Thymus (tissue), 11 donors: ENCODE results near the gene HOXC10. TPM values are rescaled to one million over a fixed set of nuclear protein-coding genes. Genes with fewer than 3 reads are reported as not detected.

Experiments
- DNase-seq, 9 donors: peaks; one replicate each; pipeline ENCODE4 v3.0.0-alpha.2; 2013; ENCODE audit warnings: low spot score in 9 of 9, low read depth in 6 of 9, missing footprints in 1 of 9
- H3K27ac ChIP-seq, 2 donors: one replicate each; pipeline ENCODE4 v1.5.1; 2013; ENCODE audit warnings: control low read depth in 1 of 2, low read depth in 1 of 2, low read length in 1 of 2, mild to moderate bottlenecking in 1 of 2, moderate library complexity in 1 of 2
- H3K27me3 ChIP-seq, 2 donors: one replicate each; pipeline ENCODE4 v1.5.1; 2013; ENCODE audit warnings: low read length in 1 of 2; ENCODE audit not compliant: control insufficient read depth in 2 of 2, insufficient read depth in 1 of 2
- H3K36me3 ChIP-seq, 2 donors: one replicate each; pipeline ENCODE4 v1.5.1; 2013; ENCODE audit warnings: low read length in 1 of 2, mild to moderate bottlenecking in 1 of 2, moderate library complexity in 1 of 2; ENCODE audit not compliant: control insufficient read depth in 2 of 2, insufficient read depth in 2 of 2
- H3K4me1 ChIP-seq, 2 donors: one replicate each; pipeline ENCODE4 v1.5.1; 2013; ENCODE audit warnings: low read length in 2 of 2; ENCODE audit not compliant: control insufficient read depth in 2 of 2, insufficient read depth in 2 of 2
- H3K4me3 ChIP-seq, 2 donors: one replicate each; pipeline ENCODE4 v1.5.1; 2013; ENCODE audit warnings: low read length in 2 of 2, control low read depth in 1 of 2, mild to moderate bottlenecking in 1 of 2
- H3K9me3 ChIP-seq, 2 donors: one replicate each; pipeline ENCODE4 v1.5.1; 2013; ENCODE audit warnings: low read length in 1 of 2, mild to moderate bottlenecking in 1 of 2; ENCODE audit not compliant: control insufficient read depth in 2 of 2, insufficient read depth in 1 of 2
- WGBS: extraction: QIAGEN DNeasy Blood & Tissue Kit; methylation state at CpG from one replicate; pipeline ENCODE4 v1.1.7; 2013; 5-methylcytosine and 5-hydroxymethylcytosine counted together
- polyA plus RNA-seq: library from polyadenylated mRNA; stranded (reverse); fragments of 200-250 nt; gene quantifications from one replicate; pipeline ENCODE4 v1.2.3, GENCODE V29; 2013
- total RNA-seq: library from RNA; stranded (reverse); fragments of 120-200 nt; gene quantifications from one replicate; pipeline ENCODE4 v1.2.4, GENCODE V29; 2013
- donor health status: healthy.

HOXC10 gene
- total and polyA plus RNA-seq, 2 donors: 0.14 TPM; not detected in 1

DNA sequence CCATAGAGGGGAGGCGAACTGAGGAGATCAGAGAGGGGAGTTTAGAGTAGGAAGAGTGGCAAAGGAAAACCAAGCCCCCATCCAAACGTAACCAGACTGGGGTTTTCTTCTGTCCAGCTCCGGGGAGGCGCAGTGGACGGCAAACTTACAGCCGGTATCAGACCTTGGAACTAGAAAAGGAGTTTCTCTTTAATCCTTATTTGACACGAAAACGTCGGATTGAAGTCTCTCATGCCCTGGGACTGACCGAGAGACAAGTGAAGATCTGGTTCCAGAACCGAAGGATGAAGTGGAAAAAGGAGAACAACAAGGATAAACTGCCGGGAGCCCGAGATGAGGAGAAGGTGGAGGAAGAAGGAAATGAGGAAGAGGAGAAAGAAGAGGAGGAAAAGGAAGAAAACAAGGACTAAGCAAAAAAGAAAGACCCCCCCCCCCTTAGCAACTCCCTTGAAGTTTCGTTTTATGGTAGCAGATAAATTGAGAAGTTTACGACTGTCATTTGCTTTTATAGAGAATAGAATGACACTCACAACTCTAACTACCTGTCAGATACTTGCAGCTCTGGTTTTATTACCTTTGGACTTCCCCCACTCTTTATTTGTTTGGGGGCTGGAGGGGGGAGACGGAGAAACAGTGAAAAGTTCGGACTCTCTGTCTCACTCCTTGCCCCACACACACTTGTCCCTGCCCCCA, 26.2 kb downstream of the HOXC10 start:
- Histone ChIP-seq H3K4me3 (no peak overlapping the region), H3K9me3 (peaks cover 0 to 4% of the 10 kb centered on the region in 2 donors), H3K4me1 (peaks cover 2 to 4% of the 10 kb centered on the region in 2 donors), H3K27me3 (peaks cover 83 to 100% of the 10 kb centered on the region in 2 donors), H3K27ac (no peak overlapping the region), H3K36me3 (no peaks in the 10 kb centered on the region)
- DNase-seq: no peak
- 8% methylated on average over 17 of the region's 17 CpGs for WGBS

DNA sequence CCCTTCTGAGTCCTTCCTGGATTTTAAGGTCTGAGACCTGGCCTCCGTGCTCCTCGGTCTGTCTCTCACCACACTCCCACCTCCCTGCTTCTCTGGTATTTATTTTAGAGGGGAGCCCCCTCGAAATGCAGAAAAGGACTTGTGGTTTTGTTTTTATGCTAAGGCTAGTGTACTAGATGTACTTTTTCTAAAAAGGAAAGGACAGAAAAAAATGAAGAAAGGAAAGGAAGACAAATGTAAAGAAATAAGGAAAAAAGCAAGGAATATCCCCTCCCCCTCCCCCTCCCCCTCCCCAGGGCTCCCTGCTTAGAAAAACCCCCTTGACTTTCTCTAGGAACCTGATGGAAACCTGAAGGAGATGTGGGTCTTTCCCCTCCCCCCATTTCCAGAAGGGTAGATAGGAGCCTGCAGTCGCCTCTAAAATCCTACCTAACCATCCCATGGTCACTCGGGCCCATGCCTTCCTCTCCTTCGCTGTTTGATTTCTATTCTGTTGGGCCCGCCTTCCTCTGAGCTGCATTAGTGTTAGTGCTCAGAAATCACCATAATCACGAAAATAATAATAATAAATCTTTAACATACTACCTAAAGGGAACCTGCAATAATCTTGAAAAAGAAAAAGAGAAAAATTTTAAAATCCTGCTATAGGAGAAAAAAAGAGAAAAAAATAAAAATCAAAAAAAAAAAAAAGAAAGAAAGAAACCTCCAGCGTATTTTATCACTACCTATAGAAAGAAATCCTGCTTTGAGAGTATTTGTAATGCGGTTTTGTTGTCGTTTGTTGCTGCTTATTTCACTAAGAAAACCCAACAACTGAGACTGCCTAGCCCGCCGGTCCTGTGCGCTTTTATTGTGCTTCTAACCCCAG, 27.0 kb downstream of the HOXC10 start:
- no peak overlapping the region for H3K4me3 ChIP-seq

DNA sequence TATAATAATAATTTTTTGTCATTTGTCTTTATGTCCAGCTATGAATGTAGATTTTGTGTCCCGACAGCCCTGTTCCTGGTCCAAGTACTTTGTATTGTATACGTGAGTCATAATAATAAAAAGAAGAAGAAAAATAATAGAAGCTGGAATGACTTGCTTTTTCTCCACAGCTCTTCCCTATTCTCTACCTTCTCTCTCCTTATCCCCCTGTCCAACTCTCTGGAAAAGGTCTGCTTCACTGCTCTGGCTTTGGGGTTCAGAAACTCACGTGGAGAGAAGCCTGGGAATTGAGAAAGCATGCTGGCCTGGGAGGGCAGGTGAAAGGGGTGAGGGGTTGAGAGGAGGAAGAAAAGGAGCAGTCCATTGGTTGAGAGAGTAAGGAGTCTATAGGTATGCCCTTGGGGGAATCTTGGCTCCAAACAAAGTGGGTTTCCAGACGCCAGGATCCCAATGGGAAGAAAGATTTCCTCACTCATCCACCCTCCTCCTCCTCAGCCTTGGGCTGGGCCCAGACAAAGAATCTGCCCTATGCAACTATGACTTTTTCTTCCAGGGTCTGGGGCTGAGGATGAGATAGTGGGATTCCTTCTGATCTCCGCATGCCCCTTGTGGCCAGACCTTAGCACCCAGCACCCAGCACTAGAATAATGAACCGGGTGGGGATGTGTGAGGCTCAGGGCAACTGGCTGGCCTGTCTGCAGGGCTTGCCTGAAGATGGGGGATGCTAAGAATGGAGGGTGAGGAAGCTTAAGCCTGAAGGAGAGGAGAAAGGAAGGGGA, 27.9 kb downstream of the HOXC10 start:
- H3K4me3 ChIP-seq: no peak overlapping the region
- 30% methylated on average over 6 of the region's 6 CpGs for WGBS
- H3K4me1 ChIP-seq: peaks cover 0 to 7% of the 10 kb centered on the region in 2 donors
- H3K36me3 ChIP-seq: no peaks in the 10 kb centered on the region
- H3K9me3 ChIP-seq: peaks cover 0 to 8% of the 10 kb centered on the region in 2 donors
- DNase-seq: no peak
- H3K27me3 ChIP-seq: peaks cover 81 to 100% of the 10 kb centered on the region in 2 donors
- no peak overlapping the region for H3K27ac ChIP-seq

More for the DNA sequence above, 27.0 kb downstream of the HOXC10 start:
- 27% methylated on average over 14 of the region's 14 CpGs for WGBS
- Histone ChIP-seq H3K27me3 (peaks cover 83 to 100% of the 10 kb centered on the region in 2 donors), H3K36me3 (no peaks in the 10 kb centered on the region), H3K27ac (no peak overlapping the region), H3K9me3 (peaks cover 0 to 4% of the 10 kb centered on the region in 2 donors), H3K4me1 (no peaks in the 10 kb centered on the region)
- no peak for DNase-seq

DNA sequence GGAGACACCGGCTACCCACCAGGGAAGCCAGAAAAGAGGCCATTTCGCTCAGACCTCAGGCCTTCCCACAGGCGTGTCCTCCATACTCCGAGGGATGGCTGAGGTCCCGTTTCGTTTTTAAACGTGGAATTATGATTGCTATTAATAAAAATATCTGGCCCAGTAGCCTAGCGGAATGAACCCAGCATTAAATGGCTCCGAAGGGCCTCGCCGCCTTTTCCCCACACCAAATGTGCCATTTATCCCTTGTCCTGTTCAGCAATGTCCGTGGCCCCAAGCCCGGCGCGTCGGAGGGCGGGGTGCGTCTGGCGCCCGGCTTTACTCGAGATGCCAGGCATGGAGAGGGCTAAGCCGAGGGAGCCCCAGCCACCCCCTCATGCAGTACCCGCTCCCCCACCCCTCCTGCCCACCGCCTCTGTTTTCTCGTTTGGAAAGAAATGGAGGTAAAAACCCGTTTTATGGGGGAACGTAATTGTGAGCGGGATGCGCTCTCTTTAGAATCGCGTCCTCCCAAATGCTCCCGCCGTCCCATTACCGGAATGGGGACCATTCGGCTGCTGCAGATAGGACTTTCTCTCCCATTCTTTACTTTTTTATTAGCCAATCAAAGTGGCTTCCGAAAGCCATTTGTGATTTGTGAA, 29.6 kb downstream of the HOXC10 start:
- Histone ChIP-seq H3K4me3 (no peak overlapping the region), H3K27ac (no peak overlapping the region), H3K27me3 (peaks cover 83 to 100% of the 10 kb centered on the region in 2 donors), H3K4me1 (peaks cover 3 to 17% of the 10 kb centered on the region in 2 donors), H3K9me3 (peaks cover 0 to 13% of the 10 kb centered on the region in 2 donors), H3K36me3 (no peaks in the 10 kb centered on the region)
- WGBS: 7% methylated on average over 36 of the region's 36 CpGs
- no peak for DNase-seq

DNA sequence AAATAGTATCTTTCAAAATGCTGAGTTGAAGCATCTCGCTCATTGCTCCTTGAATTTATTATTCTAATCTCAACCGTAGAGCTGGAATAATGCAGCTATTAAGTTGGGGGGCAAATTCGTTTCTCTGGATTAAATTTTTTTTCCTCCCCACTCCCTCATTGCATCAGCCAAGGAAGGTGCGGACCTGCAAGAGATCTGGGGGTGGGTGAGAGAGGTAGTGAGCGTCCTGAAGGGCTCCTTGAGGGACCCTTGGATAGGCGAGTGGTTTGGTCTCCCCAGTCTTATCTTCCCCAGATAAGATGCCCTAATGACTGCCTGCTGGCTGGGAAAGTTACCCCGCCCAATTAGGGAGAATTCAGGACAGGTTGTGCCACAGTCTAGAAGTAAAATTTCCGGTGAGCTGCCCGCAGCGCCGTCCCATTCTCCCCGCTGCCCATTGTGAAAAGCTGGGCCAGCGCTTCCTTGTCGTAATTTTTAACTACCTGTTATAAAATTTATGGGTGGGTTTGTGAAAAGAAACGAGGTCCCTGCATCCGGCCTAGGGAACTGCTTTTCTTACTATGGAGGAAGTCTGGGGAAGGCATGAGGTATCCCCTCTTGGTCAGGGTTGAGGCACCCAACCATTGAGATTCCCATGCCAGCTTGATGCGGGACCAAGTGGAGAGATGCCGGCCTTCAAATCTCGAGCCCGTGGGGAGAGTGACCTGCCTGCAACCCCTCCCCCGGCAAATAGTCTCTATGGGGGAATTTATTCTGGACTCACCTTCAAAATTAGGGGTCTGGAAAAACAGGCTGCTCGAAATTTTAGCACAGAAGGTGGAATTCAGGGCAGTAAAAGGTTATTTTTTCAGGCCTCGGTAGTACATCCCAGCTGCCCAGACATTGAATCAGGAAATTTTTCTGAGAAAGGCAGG, 30.3 kb downstream of the HOXC10 start:
- H3K9me3 ChIP-seq: peaks cover 0 to 13% of the 10 kb centered on the region in 2 donors
- H3K36me3 ChIP-seq: no peaks in the 10 kb centered on the region
- H3K27me3 ChIP-seq: peaks cover 84 to 100% of the 10 kb centered on the region in 2 donors
- H3K4me3 ChIP-seq: no peak overlapping the region
- no peak for DNase-seq
- H3K4me1 ChIP-seq: peaks cover 3 to 23% of the 10 kb centered on the region in 2 donors
- 9% methylated on average over 23 of the region's 23 CpGs for WGBS
- no peak overlapping the region for H3K27ac ChIP-seq

DNA sequence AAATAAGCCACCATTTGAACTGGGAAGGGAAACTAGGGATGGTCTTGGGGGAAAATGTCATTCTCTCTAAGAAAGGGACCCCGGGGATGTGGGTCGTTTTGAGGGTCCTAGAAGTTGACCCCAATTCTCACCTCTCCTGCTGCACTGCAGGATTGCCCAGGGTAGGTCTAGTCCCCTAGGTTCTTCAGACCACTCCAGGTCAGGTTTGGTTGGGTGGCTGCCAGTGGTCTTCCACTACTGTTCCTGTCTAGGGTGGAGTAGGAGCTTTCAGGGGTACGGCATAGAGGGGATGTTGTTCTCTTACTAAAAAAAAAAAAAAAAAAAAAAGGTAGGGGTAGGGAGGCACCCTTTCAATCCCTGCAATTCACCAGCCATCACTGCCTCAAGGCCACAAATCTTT, 31.1 kb downstream of the HOXC10 start:
- Histone ChIP-seq H3K36me3 (no peaks in the 10 kb centered on the region), H3K9me3 (peaks cover 0 to 12% of the 10 kb centered on the region in 2 donors), H3K4me1 (peaks cover 3 to 23% of the 10 kb centered on the region in 2 donors), H3K27ac (no peak overlapping the region), H3K27me3 (peaks cover 86 to 100% of the 10 kb centered on the region in 2 donors), H3K4me3 (no peak overlapping the region)
- DNase-seq: no peak
- 20% methylated on average over 3 of the region's 3 CpGs for WGBS

DNA sequence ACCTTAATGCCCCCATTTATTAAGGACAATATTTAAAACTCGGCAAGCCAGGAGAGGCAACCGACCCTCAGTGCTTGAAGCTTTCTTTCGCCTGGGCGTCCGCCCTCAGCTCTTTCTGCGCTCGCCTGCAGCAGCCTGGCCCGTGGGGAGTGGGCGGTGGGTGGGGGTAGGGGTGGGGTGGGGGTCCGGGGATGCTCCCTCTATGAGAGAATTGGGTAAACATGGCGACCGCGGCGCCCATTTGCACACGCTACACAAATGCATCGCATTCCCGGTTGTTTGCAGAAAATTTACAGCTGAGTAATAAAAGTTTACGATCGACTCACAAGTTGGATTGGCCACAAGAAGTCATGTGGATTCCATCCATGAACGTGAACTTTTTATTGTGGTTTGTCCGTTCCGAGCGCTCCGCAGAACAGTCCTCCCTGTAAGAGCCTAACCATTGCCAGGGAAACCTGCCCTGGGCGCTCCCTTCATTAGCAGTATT, 31.6 kb downstream of the HOXC10 start:
- Histone ChIP-seq H3K27ac (no peak overlapping the region), H3K9me3 (peaks cover 0 to 16% of the 10 kb centered on the region in 2 donors), H3K36me3 (no peaks in the 10 kb centered on the region), H3K4me1 (peaks cover 3 to 23% of the 10 kb centered on the region in 2 donors), H3K4me3 (no peak overlapping the region), H3K27me3 (peaks cover 87 to 100% of the 10 kb centered on the region in 2 donors)
- no peak for DNase-seq
- WGBS: 7% methylated on average over 25 of the region's 25 CpGs
